ENCODE results near the gene LRRN2. TPM values are rescaled to one million over a fixed set of nuclear protein-coding genes. Genes with fewer than 3 reads are reported as not detected.

LRRN2 gene
- total RNA-seq, 1 donor from 2014 or later, result 4.6 TPM

GRCh38 chr1:204678721-204679475, 6.6 kb downstream of the LRRN2 start:
- no peak overlapping the region for H3K4me3 Mint-ChIP-seq (ENCODE audit: unreplicated experiment)
- peaks cover 7% of the 10 kb centered on the region for H3K4me1 Mint-ChIP-seq (ENCODE audit: low read depth)

GRCh38 chr1:204677864-204678263, 7.7 kb downstream of the LRRN2 start:
- peaks cover 24% of the 10 kb centered on the region for H3K27me3 Mint-ChIP-seq (ENCODE audit: low read depth)
- no peaks in the 10 kb centered on the region for H3K9me3 Mint-ChIP-seq (ENCODE audit: low read depth)
- peaks cover 7% of the 10 kb centered on the region for H3K4me1 Mint-ChIP-seq (ENCODE audit: low read depth)

More at GRCh38 chr1:204678721-204679475, 6.6 kb downstream of the LRRN2 start:
- no peaks in the 10 kb centered on the region for H3K9me3 Mint-ChIP-seq (ENCODE audit: low read depth)
- no peak for DNase-seq (ENCODE audit: low spot score)
- no peak for TF ChIP-seq CTCF (IDR thresholded peaks at IDR 0.05)
- H3K27ac Mint-ChIP-seq (ENCODE audit: unreplicated experiment), result no peak overlapping the region
- H3K36me3 Mint-ChIP-seq (ENCODE audit: low read depth), result no peaks in the 10 kb centered on the region
- peaks cover 24% of the 10 kb centered on the region for H3K27me3 Mint-ChIP-seq (ENCODE audit: low read depth)

GRCh38 chr1:204676043-204676442, 9.5 kb downstream of the LRRN2 start:
- no peak for TF ChIP-seq CTCF (IDR thresholded peaks at IDR 0.05)
- Mint-ChIP-seq H3K36me3 (ENCODE audit: low read depth) (no peaks in the 10 kb centered on the region), H3K27me3 (ENCODE audit: low read depth) (peaks cover 20% of the 10 kb centered on the region), H3K4me1 (ENCODE audit: low read depth) (peaks cover 7% of the 10 kb centered on the region), H3K27ac (ENCODE audit: unreplicated experiment) (no peak overlapping the region), H3K4me3 (ENCODE audit: unreplicated experiment) (no peak overlapping the region), H3K9me3 (ENCODE audit: low read depth) (no peaks in the 10 kb centered on the region)
- no peak for DNase-seq (ENCODE audit: low spot score)

More at GRCh38 chr1:204677864-204678263, 7.7 kb downstream of the LRRN2 start:
- no peak for DNase-seq (ENCODE audit: low spot score)
- H3K4me3 Mint-ChIP-seq (ENCODE audit: unreplicated experiment), result no peak overlapping the region
- no peak for TF ChIP-seq CTCF (IDR thresholded peaks at IDR 0.05)
- H3K27ac Mint-ChIP-seq (ENCODE audit: unreplicated experiment), result no peak overlapping the region
- no peaks in the 10 kb centered on the region for H3K36me3 Mint-ChIP-seq (ENCODE audit: low read depth)

- H3K9me3 Mint-ChIP-seq (ENCODE audit: low read depth), result no peaks in the 10 kb centered on the region
- no peak for DNase-seq (ENCODE audit: low spot score)
- H3K27ac Mint-ChIP-seq (ENCODE audit: unreplicated experiment), result no peak overlapping the region
- H3K4me3 Mint-ChIP-seq (ENCODE audit: unreplicated experiment), result no peak overlapping the region
- peaks cover 3% of the 10 kb centered on the region for H3K4me1 Mint-ChIP-seq (ENCODE audit: low read depth)
- no peaks in the 10 kb centered on the region for H3K36me3 Mint-ChIP-seq (ENCODE audit: low read depth)
- no peak for TF ChIP-seq CTCF (IDR thresholded peaks at IDR 0.05)
- peaks cover 17% of the 10 kb centered on the region for H3K27me3 Mint-ChIP-seq (ENCODE audit: low read depth)
Observed at GRCh38 chr1:204673909-204674649, 11.5 kb downstream of the LRRN2 start.

DNA sequence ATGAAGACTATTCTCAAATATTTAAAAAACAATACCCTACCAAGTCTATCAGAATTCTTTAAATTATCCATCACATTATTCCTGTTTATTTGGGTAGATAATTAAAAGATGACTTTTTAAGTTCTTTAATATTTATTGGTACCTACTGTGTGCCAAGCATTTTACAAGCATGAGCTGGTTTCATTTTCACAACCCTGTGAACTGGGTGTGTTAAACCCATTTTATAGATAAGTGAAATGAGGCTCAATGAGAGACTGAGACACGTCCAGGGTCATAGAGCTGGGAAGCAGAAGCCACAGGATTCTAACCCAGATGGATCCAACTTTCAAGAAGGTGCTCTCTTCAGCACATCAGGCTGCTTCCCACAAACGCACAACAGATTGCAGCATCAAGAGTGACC, 12.3 kb downstream of the LRRN2 start:
- no peaks in the 10 kb centered on the region for H3K36me3 Mint-ChIP-seq (ENCODE audit: low read depth)
- no peak overlapping the region for H3K27ac Mint-ChIP-seq (ENCODE audit: unreplicated experiment)
- H3K27me3 Mint-ChIP-seq (ENCODE audit: low read depth), result peaks cover 12% of the 10 kb centered on the region
- H3K4me3 Mint-ChIP-seq (ENCODE audit: unreplicated experiment), result no peak overlapping the region
- no peaks in the 10 kb centered on the region for H3K4me1 Mint-ChIP-seq (ENCODE audit: low read depth)
- no peak for DNase-seq (ENCODE audit: low spot score)
- no peaks in the 10 kb centered on the region for H3K9me3 Mint-ChIP-seq (ENCODE audit: low read depth)
- no peak for TF ChIP-seq CTCF (IDR thresholded peaks at IDR 0.05)

Measured in chondrocyte (in vitro differentiated cells).